Measurements from ENCODE around the gene AFAP1L1.

Gene AFAP1L1

DNA sequence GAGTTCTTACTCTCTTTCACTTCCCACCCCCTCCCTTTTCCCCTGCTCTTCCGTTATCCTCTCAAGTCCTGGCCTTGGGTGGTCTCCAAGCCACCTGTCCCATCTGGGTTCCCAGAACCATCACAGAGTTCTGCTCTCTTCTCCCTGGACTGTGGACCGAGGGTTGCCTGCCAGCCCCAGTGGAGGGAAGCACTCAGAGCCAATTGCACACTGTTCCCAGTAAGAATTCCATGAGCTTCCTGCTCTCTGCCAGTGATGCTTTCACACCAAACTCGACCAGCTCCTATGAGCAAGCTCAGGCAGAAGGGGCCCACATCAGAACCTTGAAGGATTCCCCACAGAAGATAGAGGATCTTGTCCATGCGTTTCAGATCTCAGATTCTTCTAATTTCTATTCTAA, 20.1 kb upstream of the AFAP1L1 start:
- TF ChIP-seq, protein P1, sequence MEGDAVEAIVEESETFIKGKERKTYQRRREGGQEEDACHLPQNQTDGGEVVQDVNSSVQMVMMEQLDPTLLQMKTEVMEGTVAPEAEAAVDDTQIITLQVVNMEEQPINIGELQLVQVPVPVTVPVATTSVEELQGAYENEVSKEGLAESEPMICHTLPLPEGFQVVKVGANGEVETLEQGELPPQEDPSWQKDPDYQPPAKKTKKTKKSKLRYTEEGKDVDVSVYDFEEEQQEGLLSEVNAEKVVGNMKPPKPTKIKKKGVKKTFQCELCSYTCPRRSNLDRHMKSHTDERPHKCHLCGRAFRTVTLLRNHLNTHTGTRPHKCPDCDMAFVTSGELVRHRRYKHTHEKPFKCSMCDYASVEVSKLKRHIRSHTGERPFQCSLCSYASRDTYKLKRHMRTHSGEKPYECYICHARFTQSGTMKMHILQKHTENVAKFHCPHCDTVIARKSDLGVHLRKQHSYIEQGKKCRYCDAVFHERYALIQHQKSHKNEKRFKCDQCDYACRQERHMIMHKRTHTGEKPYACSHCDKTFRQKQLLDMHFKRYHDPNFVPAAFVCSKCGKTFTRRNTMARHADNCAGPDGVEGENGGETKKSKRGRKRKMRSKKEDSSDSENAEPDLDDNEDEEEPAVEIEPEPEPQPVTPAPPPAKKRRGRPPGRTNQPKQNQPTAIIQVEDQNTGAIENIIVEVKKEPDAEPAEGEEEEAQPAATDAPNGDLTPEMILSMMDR (IDR thresholded peaks at IDR 0.05), result no peak
- Histone ChIP-seq H2AFZ (no peak overlapping the region), H3K4me1 (no peaks in the 10 kb centered on the region), H3K4me3 (ENCODE audit: low read depth, low read length) (no peak overlapping the region), H3K27me3 (ENCODE audit: control insufficient read depth, insufficient read depth, low read length) (no peaks in the 10 kb centered on the region), H3K4me2 (ENCODE audit: low read length) (no peak overlapping the region), H3K9ac (no peak overlapping the region), H3K79me2 (no peaks in the 10 kb centered on the region), H3K9me3 (ENCODE audit: control insufficient read depth, low read length) (no peaks in the 10 kb centered on the region), H3K36me3 (ENCODE audit: control insufficient read depth, insufficient read depth, low read length) (no peaks in the 10 kb centered on the region), H3K27ac (no peak overlapping the region)

DNA sequence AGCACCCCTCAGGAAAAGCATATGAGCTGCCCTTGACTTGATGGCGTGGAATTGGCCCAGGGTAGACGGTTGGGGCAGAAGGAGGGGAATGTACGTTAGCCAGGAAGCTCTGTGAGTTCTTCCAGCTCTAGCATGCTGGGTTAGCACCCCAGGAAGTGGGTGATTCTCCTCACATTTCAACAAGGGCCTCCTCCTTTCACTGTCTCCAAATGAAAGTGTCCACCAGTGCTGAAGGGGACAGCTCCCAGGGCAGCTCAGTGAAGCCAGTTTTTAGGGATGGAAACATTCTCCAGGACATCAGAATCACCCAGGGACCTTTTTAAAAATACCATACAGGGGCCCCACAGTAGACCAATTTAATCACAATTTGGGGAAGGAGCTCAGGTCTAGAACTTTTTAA, 17.2 kb upstream of the AFAP1L1 start:
- H3K79me2 ChIP-seq, result no peaks in the 10 kb centered on the region
- no peaks in the 10 kb centered on the region for H3K36me3 ChIP-seq (ENCODE audit: control insufficient read depth, insufficient read depth, low read length)
- no peak overlapping the region for H3K27ac ChIP-seq
- no peak overlapping the region for H3K4me2 ChIP-seq (ENCODE audit: low read length)
- no peaks in the 10 kb centered on the region for H3K27me3 ChIP-seq (ENCODE audit: control insufficient read depth, insufficient read depth, low read length)
- H2AFZ ChIP-seq, result no peak overlapping the region
- TF ChIP-seq, protein P1 (IDR thresholded peaks at IDR 0.05), result no peak
- H3K4me3 ChIP-seq (ENCODE audit: low read depth, low read length), result no peak overlapping the region
- H3K9ac ChIP-seq, result no peak overlapping the region
- H3K9me3 ChIP-seq (ENCODE audit: control insufficient read depth, low read length), result no peaks in the 10 kb centered on the region
- H3K4me1 ChIP-seq, result no peaks in the 10 kb centered on the region

DNA sequence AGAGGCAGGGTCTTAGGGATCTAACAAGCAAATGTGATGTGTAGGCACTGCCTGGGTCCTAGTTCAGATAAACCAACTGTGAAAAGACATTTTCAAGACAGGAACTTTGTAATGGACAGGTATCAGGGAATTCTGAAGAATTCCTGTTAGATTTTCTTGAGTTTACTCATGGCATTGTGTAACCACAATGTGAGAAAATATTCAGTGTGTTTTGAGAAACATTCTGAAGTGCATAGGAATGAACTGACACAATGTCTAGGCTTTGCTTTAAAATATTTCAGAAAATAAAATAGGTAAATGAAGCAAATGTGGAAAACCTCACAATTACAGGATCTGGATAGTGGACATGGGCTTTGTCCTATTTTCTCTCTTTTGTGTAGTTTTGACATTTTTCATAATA, 15.2 kb upstream of the AFAP1L1 start:
- TF ChIP-seq, protein P1 (IDR thresholded peaks at IDR 0.05), result no peak
- Histone ChIP-seq H3K9me3 (ENCODE audit: control insufficient read depth, low read length) (no peaks in the 10 kb centered on the region), H3K4me1 (no peaks in the 10 kb centered on the region), H3K36me3 (ENCODE audit: control insufficient read depth, insufficient read depth, low read length) (no peaks in the 10 kb centered on the region), H3K9ac (no peak overlapping the region), H3K79me2 (no peaks in the 10 kb centered on the region), H2AFZ (no peak overlapping the region), H3K4me2 (ENCODE audit: low read length) (no peak overlapping the region), H3K27ac (no peak overlapping the region), H3K27me3 (ENCODE audit: control insufficient read depth, insufficient read depth, low read length) (no peaks in the 10 kb centered on the region), H3K4me3 (ENCODE audit: low read depth, low read length) (no peak overlapping the region)

DNA sequence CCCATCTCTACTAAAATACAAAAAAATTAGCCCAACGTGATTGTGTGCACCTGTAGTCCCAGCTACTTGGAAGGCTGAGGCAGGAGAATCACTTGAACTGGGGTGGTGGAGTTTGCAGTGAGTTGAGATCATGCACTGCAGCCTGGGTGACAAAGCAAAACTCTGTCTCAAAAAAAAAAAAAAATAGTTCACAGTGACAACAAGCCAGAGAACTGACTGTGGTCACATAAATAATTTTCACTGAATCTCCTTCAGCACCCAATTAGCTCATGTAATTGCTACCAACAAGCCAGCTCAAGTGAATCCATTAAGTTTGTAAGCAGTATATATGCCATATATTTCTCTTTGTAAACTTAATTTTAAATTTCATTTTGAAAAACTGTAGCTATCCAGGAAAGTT, 14.5 kb upstream of the AFAP1L1 start:
- no peaks in the 10 kb centered on the region for H3K4me1 ChIP-seq
- H3K36me3 ChIP-seq (ENCODE audit: control insufficient read depth, insufficient read depth, low read length), result no peaks in the 10 kb centered on the region
- H3K9ac ChIP-seq, result no peak overlapping the region
- no peak overlapping the region for H3K27ac ChIP-seq
- no peaks in the 10 kb centered on the region for H3K9me3 ChIP-seq (ENCODE audit: control insufficient read depth, low read length)
- H3K27me3 ChIP-seq (ENCODE audit: control insufficient read depth, insufficient read depth, low read length), result no peaks in the 10 kb centered on the region
- no peak overlapping the region for H2AFZ ChIP-seq
- TF ChIP-seq, protein P1 (IDR thresholded peaks at IDR 0.05), result no peak
- no peaks in the 10 kb centered on the region for H3K79me2 ChIP-seq
- no peak overlapping the region for H3K4me2 ChIP-seq (ENCODE audit: low read length)
- no peak overlapping the region for H3K4me3 ChIP-seq (ENCODE audit: low read depth, low read length)

DNA sequence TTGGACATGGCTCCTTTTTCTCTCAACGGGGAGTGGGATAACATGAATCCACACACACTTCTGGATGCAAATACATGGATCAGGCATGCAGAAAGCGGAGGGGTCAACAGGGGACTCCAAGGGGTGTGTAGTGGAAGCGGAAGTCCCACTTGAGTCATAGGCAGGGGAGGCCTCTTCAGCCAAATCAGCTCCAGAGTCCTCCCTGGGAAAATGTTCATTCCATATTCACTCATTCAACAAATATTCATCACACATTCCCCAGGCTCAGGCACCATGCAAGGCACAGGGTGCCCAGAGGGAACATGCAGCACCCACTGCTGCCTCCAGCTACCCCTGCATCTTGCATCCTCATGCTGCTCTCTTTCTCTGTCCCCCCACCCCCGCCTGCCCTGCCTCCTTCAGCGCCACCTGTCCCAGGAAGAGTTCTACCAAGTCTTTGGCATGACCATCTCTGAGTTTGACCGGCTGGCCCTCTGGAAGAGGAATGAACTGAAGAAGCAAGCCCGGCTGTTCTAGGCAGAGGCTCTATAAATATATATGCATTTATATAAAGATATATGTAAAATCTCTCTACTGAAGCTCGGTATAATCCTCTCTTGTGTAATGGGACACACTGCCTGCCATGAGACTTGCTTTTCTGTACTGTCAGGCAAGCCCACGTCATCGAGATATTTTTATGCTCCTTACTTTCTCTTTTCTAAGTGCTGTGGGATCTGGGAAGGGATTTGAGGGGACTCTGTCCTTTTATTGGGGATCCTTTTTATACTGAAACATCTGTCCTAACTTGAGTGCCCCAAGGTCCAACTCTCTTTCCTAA, 13.6 kb upstream of the AFAP1L1 start:
- no peak overlapping the region for H3K4me3 ChIP-seq (ENCODE audit: low read depth, low read length)
- no peak overlapping the region for H3K27ac ChIP-seq
- no peaks in the 10 kb centered on the region for H3K27me3 ChIP-seq (ENCODE audit: control insufficient read depth, insufficient read depth, low read length)
- no peaks in the 10 kb centered on the region for H3K4me1 ChIP-seq
- no peak overlapping the region for H3K9ac ChIP-seq
- TF ChIP-seq, protein P1 (IDR thresholded peaks at IDR 0.05), result no peak
- H3K4me2 ChIP-seq (ENCODE audit: low read length), result no peak overlapping the region
- H3K36me3 ChIP-seq (ENCODE audit: control insufficient read depth, insufficient read depth, low read length), result no peaks in the 10 kb centered on the region
- no peaks in the 10 kb centered on the region for H3K79me2 ChIP-seq
- no peaks in the 10 kb centered on the region for H3K9me3 ChIP-seq (ENCODE audit: control insufficient read depth, low read length)
- no peak overlapping the region for H2AFZ ChIP-seq
